HepG2 (cell line): ENCODE data around the gene CELF2. TPM values are rescaled to one million over a fixed set of nuclear protein-coding genes. Genes with fewer than 3 reads are reported as not detected.

Source experiments
- ATAC-seq: fragments of 200-7000 bp; cut with Tn5 transposase; 3 replicates; pipeline ENCODE4 v1.9.1; 2020; ENCODE audit warnings: mild to moderate bottlenecking, moderate library complexity
- BruUV-seq: library from RNA; stranded (reverse); fragments of 400-500 nt; replicated peaks from 2 replicates; lab custom pipeline; 2021; lab: Mats Ljungman, UMichigan
- CTCF ChIA-PET: fragments of 300-600 bp; formaldehyde crosslinking; extraction: SDS; loops from one replicate; lab custom pipeline; 2021; ENCODE audit warnings: low total read pairs, inconsistent platforms, low intra/inter-chr PET ratio; lab: Yijun Ruan, JAX
- POLR2A ChIA-PET: fragments of 350-600 bp; sonication (Branson Sonifier 250); formaldehyde crosslinking; loops from one replicate; lab custom pipeline; 2020; ENCODE audit warnings: antibody characterized with exemption, inconsistent platforms; lab: Yijun Ruan, JAX
- DNase-seq: peaks from one replicate; pipeline ENCODE4 v3.0.0-alpha.2; 2015; ENCODE audit warnings: low spot score
- FAIRE-seq: peaks from 3 replicates; lab custom pipeline; 2011; peaks lifted over from hg19 to GRCh38; lab: Jason Lieb, UNC
- H2AFZ ChIP-seq: one replicate; pipeline ENCODE4 v1.6.1; 2011; ENCODE audit warnings: low read length, inconsistent platforms
- H3K27ac ChIP-seq: fragments of 300-600 bp; 3 replicates; pipeline ENCODE4 v1.8.0; 2011; ENCODE audit warnings: mixed run types, mild to moderate bottlenecking, mixed read lengths, low read length, inconsistent platforms; ENCODE audit not compliant: insufficient read depth; ENCODE audit errors: extremely low read length
- H3K27me3 ChIP-seq, 2 experiments: fragments of 200-600 bp in 1 of 2; 2 replicates in 1 of 2; 3 replicates in 1 of 2; pipeline versions ENCODE4 v1.6.0 to v1.8.0; 2011; ENCODE audit warnings: low read length in 2 of 2, mild to moderate bottlenecking in 2 of 2, moderate library complexity in 2 of 2, inconsistent platforms in 1 of 2; ENCODE audit not compliant: insufficient read depth in 2 of 2, control insufficient read depth in 1 of 2
- H3K36me3 ChIP-seq, 2 experiments: fragments of 200-600 bp in 1 of 2; replicated peaks in 1 of 2; 2 replicates in 1 of 2; 3 replicates in 1 of 2; pipeline versions ENCODE4 v1.5.1 to v1.8.0; 2011; ENCODE audit warnings: low read length in 2 of 2, inconsistent platforms in 1 of 2; ENCODE audit not compliant: insufficient read depth in 2 of 2, control insufficient read depth in 1 of 2
- H3K4me1 ChIP-seq: 2 replicates; pipeline ENCODE4 v1.5.1; 2012; ENCODE audit warnings: low read length, inconsistent platforms; ENCODE audit not compliant: insufficient read depth
- H3K4me2 ChIP-seq: 2 replicates; pipeline ENCODE4 v1.6.0; 2011; ENCODE audit warnings: low read depth, low read length, inconsistent platforms
- H3K4me3 ChIP-seq, 3 experiments: fragments of 200-600 bp in 1 of 3; sonication (generic), shearing (Covaris generic) in 1 of 3; replicated peaks in 1 of 3; 2 replicates each; pipeline ENCODE4 v1.5.1; 2011 to 2016; ENCODE audit warnings: low read length in 3 of 3, inconsistent platforms in 2 of 3, low read depth in 2 of 3, mild to moderate bottlenecking in 2 of 3, control low read depth in 1 of 3, mixed read lengths in 1 of 3; ENCODE audit not compliant: insufficient read depth in 1 of 3
- H3K79me2 ChIP-seq: one replicate; pipeline ENCODE4 v1.6.1; 2011; ENCODE audit warnings: low read length, inconsistent platforms; ENCODE audit not compliant: insufficient read depth
- H3K9ac ChIP-seq: 2 replicates; pipeline ENCODE4 v1.6.0; 2011; ENCODE audit warnings: mild to moderate bottlenecking, low read depth, low read length, inconsistent platforms; ENCODE audit not compliant: insufficient read depth
- H3K9me3 ChIP-seq: 2 replicates; pipeline ENCODE4 v1.5.1; 2012; ENCODE audit warnings: mild to moderate bottlenecking, low read length
- H4K20me1 ChIP-seq: 2 replicates; pipeline ENCODE4 v1.6.0; 2011; ENCODE audit warnings: inconsistent platforms, mild to moderate bottlenecking, low read length, moderate library complexity; ENCODE audit not compliant: insufficient read depth
- CBX5 ChIP-seq: sonication (generic); formaldehyde crosslinking; IDR thresholded peaks from 2 replicates; pipeline ENCODE4 v1.4.0; 2020; ENCODE audit warnings: missing genetic modification reagents, borderline replicate concordance
- CREB1 ChIP-seq, 2 experiments: fragments of 450-650 bp in 1 of 2; IDR thresholded peaks; 2 replicates each; pipeline ENCODE4 v1.6.1; 2016 to 2017; ENCODE audit warnings: control low read depth in 1 of 2, mild to moderate bottlenecking in 1 of 2, missing compliant biosample characterization in 1 of 2, missing genetic modification characterization in 1 of 2
- GFI1 ChIP-seq: sonication (generic); formaldehyde crosslinking; IDR thresholded peaks from 2 replicates; pipeline ENCODE4 v1.5.0; 2020; ENCODE audit warnings: missing genetic modification reagents, mild to moderate bottlenecking, borderline replicate concordance
- GPBP1L1 ChIP-seq: sonication (generic); formaldehyde crosslinking; IDR thresholded peaks from 2 replicates; pipeline ENCODE4 v1.5.0; 2020; ENCODE audit warnings: mild to moderate bottlenecking, missing genetic modification reagents
- GRHL1 ChIP-seq: sonication (generic); formaldehyde crosslinking; conservative IDR thresholded peaks from 2 replicates; pipeline ENCODE4 v1.8.0; 2022; ENCODE audit warnings: missing genetic modification reagents
- HHEX ChIP-seq: IDR thresholded peaks from 2 replicates; pipeline ENCODE4 v1.6.1; 2016; ENCODE audit warnings: control low read depth
- KDM5B ChIP-seq: sonication (generic); formaldehyde crosslinking; IDR thresholded peaks from 2 replicates; pipeline ENCODE4 v1.4.0; 2020; ENCODE audit warnings: missing genetic modification reagents, mild to moderate bottlenecking, borderline replicate concordance
- NFE2 ChIP-seq: sonication (generic); formaldehyde crosslinking; IDR thresholded peaks from 2 replicates; pipeline ENCODE4 v1.4.0; 2020; ENCODE audit warnings: missing genetic modification reagents
- SCMH1 ChIP-seq: sonication (generic); formaldehyde crosslinking; IDR thresholded peaks from 2 replicates; pipeline ENCODE4 v1.9.0; 2021; ENCODE audit warnings: missing genetic modification reagents, mild to moderate bottlenecking, borderline replicate concordance
- STAT5B ChIP-seq: sonication (generic); formaldehyde crosslinking; IDR thresholded peaks from 2 replicates; pipeline ENCODE4 v1.4.0; 2020; ENCODE audit warnings: missing genetic modification reagents
- TEAD3 ChIP-seq: optimal IDR thresholded peaks from 2 replicates; pipeline ENCODE3; 2016; ENCODE audit warnings: borderline replicate concordance
- YEATS2 ChIP-seq: sonication (generic); formaldehyde crosslinking; IDR thresholded peaks from 2 replicates; pipeline ENCODE4 v1.4.0; 2020; ENCODE audit warnings: missing genetic modification reagents, borderline replicate concordance
- ZFP90 ChIP-seq: sonication (generic); formaldehyde crosslinking; IDR thresholded peaks from 2 replicates; pipeline ENCODE4 v1.8.0; 2022; ENCODE audit warnings: missing genetic modification reagents, mild to moderate bottlenecking, inconsistent platforms, borderline replicate concordance
- ZNF274 ChIP-seq: sonication (generic); formaldehyde crosslinking; IDR thresholded peaks from 2 replicates; pipeline ENCODE4 v1.5.1; 2020; ENCODE audit warnings: mild to moderate bottlenecking, missing genetic modification reagents
- ZNF546 ChIP-seq: sonication (generic); formaldehyde crosslinking; conservative IDR thresholded peaks from 2 replicates; pipeline ENCODE4 v1.8.1; 2023; ENCODE audit warnings: mild to moderate bottlenecking, missing genetic modification reagents
- ZNF782 ChIP-seq: sonication (generic); formaldehyde crosslinking; IDR thresholded peaks from 2 replicates; pipeline ENCODE4 v1.4.0; 2020; ENCODE audit warnings: missing genetic modification reagents, mild to moderate bottlenecking, borderline replicate concordance
- WGBS: methylation state at CpG from one replicate; pipeline ENCODE4 v1.1.6; 2017; ENCODE audit warnings: low lambda C conversion rate; 5-methylcytosine and 5-hydroxymethylcytosine counted together
- in situ Hi-C: cut with HindIII; loops from 2 replicates; pipeline ENCODE4 v1.10.0; 2017; ENCODE audit warnings: low pct_unique_long_range_greater_than_20kb; ENCODE audit not compliant: extremely low pct_ligation_motif_present
- intact Hi-C: fragments of 100-400 bp; cut with micrococcal nuclease; formaldehyde crosslinking; loops from one replicate; pipeline ENCODE4 v1.10.0; 2022; ENCODE audit not compliant: unreplicated experiment
- polyA plus RNA-seq, 8 experiments: library from polyadenylated mRNA; depleted of rRNA in 3 of 8; stranded (reverse) in 7 of 8; unstranded in 1 of 8; fragments of >200 nt; fragmentation: Illumina TruSeq in 4 of 8; extraction: Trizol in 4 of 8; gene quantifications; 2 replicates each; pipeline versions ENCODE4 v1.2.1 to v1.2.3, GENCODE V29; 2011 to 2016; ENCODE audit warnings: low read depth in 4 of 8, missing spikeins in 1 of 8, mixed read lengths in 1 of 8; ENCODE audit not compliant: insufficient read depth in 1 of 8
- total RNA-seq, 5 experiments: library from RNA; depleted of rRNA; stranded (reverse); fragments of >200 nt; fragmentation: Illumina TruSeq; extraction: Trizol; gene quantifications; 2 replicates each; pipeline ENCODE4 v1.2.3, GENCODE V29; 2016; ENCODE audit warnings: low read depth in 1 of 5

The CELF2 gene
- total and polyA plus RNA-seq, 2 of the 13 experiments (the other 11 are each of a cell fraction or from before 2014, with no cell fraction given), result not detected

GRCh38 chr10:11170993-11171851 lies 153.6 kb downstream of the CELF2 start:
- no peak for ATAC-seq
- TF ChIP-seq ZFP90 (CRISPR knock-in tag) (no peak), ZNF274 (CRISPR knock-in tag) (no peak), GFI1 (CRISPR knock-in tag) (no peak), CREB1 (IDR thresholded peaks at IDR 0.05) (no peak), CREB1 (CRISPR knock-in tag; IDR thresholded peaks at IDR 0.05) (no peak), YEATS2 (CRISPR knock-in tag) (no peak), TEAD3 (CRISPR knock-in tag) (no peak), KDM5B (no peak)
- FAIRE-seq, result no peak
- Histone ChIP-seq H3K4me1 (no peaks in the 10 kb centered on the region), H3K4me2 (no peak overlapping the region), H4K20me1 (no peaks in the 10 kb centered on the region), H3K27me3 (peaks cover 0 to 39% of the 10 kb centered on the region in 2 experiments; a peak in 3 of 5 replicates), H3K27ac (no peak overlapping the region), H3K9ac (no peak overlapping the region), H2AFZ (no peak overlapping the region), H3K79me2 (no peaks in the 10 kb centered on the region), H3K36me3 (no peaks in the 10 kb centered on the region), H3K4me3 (no peak overlapping the region), H3K9me3 (no peaks in the 10 kb centered on the region)
- intact Hi-C loops (no loop called here), in situ Hi-C loops (no loop called here)
- BruUV-seq, result no TSS peak
- POLR2A ChIA-PET, result no interaction called here
- CTCF ChIA-PET, result no interaction called here
- DNase-seq, result no peak
- WGBS, result 9% methylated on average over 8 of the region's 8 CpGs

GRCh38 chr10:11173042-11173441 lies 155.4 kb downstream of the CELF2 start:
- Histone ChIP-seq H3K79me2 (no peaks in the 10 kb centered on the region), H3K9me3 (no peaks in the 10 kb centered on the region), H2AFZ (no peak overlapping the region), H3K27ac (no peak overlapping the region), H3K4me3 (no peak overlapping the region), H4K20me1 (no peaks in the 10 kb centered on the region), H3K27me3 (peaks cover 0 to 46% of the 10 kb centered on the region in 2 experiments; a peak in 2 of 5 replicates), H3K9ac (no peak overlapping the region), H3K36me3 (no peaks in the 10 kb centered on the region), H3K4me2 (no peak overlapping the region), H3K4me1 (no peaks in the 10 kb centered on the region)
- in situ Hi-C loops (no loop called here), intact Hi-C loops (no loop called here)
- ChIA-PET POLR2A (no interaction called here), CTCF (no interaction called here)
- DNase-seq, result no peak
- no peak for FAIRE-seq
- no peak for ATAC-seq
- no TSS peak for BruUV-seq
- WGBS, result 14% methylated on average over 4 of the region's 5 CpGs
- no peak for TF ChIP-seq SCMH1 (CRISPR knock-in tag)
- TF ChIP-seq NFE2 (CRISPR knock-in tag), result no peak
- TF ChIP-seq ZNF274 (CRISPR knock-in tag), result no peak
- TF ChIP-seq HHEX (CRISPR knock-in tag), result no peak
- no peak for TF ChIP-seq ZNF546 (CRISPR knock-in tag)
- no peak for TF ChIP-seq GRHL1 (CRISPR knock-in tag)
- TF ChIP-seq ZNF782, result no peak
- TF ChIP-seq GPBP1L1 (CRISPR knock-in tag), result no peak
- no peak for TF ChIP-seq CBX5
- TF ChIP-seq STAT5B (CRISPR knock-in tag), result no peak
